Activated naive CD8-positive, alpha-beta T cell treated with anti-CD3 and anti-CD28 coated beads, Interleukin-2, amount 50 U/mL, for 16 hours (primary cell): ENCODE results near the gene ARHGAP18.
A peak's percentile ranks its signal among the peaks of the same experiment; 100 is the strongest.

ENCODE experiments used
- DNase-seq: peaks from one replicate; pipeline ENCODE4 v3.0.0-alpha.2; 2020; ENCODE audit warnings: low read depth, low spot score

ARHGAP18 gene

DNA sequence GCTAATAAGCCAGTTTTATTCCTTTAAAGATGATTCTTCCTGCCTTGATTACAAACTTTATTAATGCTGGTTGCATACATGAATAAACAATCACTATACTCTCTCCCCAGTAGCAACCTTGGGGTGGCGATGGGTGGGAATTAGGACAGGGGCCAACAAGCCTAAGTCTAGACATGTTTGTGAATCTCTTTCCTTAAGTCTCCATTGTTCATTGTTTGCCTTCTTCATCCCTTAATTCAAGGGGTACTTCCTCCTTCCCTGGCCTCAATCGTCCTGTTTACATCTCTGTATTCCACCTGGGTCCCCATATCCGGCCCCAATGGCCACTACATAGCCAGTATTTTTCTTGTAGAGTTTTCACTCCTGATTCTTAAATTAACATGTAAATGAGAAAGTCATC, 66.0 kb downstream of the ARHGAP18 start:
- no peak for DNase-seq

- DNase-seq, result no peak
These were observed 66.8 kb downstream of the ARHGAP18 start for GRCh38 chr6:129643176-129643575.

- no peak for DNase-seq
These were observed 67.7 kb downstream of the ARHGAP18 start for GRCh38 chr6:129642322-129642721.

DNA sequence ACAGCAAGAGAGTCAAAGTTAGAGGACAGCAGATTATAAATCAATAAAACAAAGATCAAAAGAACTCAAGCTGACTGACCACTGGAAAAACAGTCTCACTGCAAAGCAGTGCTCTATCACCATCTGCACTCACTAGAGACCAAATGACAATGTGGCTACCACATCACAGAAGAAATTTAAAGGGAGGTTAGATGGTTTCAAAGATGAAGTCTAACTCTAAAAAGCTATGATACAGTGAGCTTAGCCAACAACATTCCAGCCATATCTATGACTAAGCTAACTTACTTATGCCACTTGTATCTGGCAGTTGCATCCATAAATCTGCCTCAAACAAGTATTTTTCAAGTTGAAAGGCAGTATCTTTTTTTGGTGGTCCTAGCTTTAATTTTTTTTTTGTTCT, 68.6 kb downstream of the ARHGAP18 start:
- DNase-seq, result no peak

- DNase-seq, result no peak
These were observed 71.3 kb downstream of the ARHGAP18 start for GRCh38 chr6:129638686-129639085.

DNA sequence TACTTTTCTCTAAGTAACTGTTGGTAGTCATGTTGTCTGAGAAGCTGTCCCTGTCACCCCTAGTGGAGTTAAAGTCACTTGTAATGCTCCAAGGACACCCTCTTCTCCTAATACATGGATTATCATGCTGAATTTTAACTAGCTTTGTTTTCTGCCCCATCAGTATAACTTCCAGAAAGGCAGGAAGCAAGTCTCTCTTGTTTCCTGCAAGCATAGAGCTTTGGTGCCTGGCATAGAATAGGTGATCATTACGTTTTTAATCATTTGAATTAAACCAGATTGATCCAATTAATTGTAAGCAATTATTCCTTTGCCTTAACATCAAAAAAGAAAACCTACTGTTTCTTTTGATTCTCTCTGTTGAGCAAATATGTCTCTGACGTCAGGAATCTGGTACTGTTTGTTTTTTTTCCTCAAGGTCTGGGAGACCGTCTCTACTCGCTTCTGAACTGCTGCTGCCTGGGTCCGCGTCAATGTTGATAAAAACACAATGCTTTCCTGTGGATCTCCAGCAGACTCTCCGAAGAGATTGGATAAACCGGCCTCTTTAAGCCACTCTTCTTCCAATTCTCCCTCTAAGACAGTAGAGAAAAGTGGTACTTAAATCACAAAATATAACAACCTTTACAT, 71.8 kb downstream of the ARHGAP18 start:
- no peak for DNase-seq

DNA sequence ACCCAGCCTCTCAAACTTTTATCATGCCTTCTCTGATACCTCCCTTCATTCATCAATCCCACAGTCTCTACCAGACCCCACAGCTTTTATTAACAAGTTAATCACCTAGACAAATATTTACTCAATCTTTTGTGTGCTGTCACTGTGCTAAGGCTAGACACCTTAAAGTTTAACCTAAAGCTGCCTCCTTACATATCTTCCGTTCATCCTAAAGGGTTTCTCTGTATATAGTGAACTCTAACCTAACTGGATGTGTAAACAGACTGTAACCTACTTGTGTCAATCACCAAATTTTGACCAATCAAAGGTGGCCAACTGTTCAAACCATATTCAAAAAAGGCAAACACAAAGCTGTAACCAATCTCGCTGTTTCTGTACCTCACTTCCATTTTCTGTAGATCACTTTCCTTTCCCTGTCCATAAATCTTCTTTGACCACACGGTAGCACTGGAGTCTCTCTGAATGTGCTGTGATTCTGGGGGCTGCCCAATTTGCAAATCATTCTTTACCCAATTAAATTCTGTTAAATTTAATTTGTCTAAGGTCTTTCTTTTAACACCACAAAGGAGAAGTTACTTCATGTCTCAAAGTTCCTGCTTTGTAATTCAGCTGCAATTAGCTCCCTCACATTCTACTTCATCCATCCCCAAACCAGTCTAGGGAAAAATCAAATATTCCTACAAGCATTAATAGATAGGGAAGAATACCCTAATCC, 72.5 kb downstream of the ARHGAP18 start:
- no peak for DNase-seq

DNA sequence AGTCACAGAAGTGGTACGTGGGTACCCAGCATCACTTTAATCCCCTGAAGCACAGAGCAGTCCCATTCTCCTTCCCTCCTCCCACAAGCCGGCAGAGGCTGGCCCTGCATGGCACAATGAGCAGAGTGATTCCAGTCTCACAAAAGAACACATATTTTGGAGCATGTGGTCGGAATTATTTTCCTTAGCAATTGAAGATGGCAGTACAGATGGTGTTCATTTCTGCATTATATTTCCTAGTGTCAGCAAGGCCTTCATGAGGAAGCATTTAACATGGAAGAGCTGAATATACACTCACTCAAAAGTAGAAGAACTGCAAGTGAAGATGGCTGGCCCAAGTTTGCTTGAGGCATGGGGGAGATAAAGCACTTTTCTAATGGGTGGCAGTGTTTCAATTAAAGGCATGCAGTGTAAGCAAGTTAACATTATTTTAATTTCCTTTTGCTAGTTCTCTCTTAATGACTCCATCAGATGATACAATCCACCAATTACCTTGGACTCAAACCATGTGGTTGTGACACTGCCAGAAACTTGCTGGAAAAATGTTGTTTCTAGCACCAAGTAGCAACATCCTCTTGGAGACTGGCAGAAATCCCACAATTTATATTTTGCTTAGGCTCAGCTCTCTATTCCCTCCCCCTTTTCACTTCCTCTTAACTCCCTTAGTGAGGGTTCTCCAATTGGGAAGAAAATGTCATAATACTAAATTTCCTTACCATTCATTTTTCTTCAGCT, 74.4 kb downstream of the ARHGAP18 start:
- no peak for DNase-seq

GRCh38 chr6:129634411-129635230, 75.4 kb downstream of the ARHGAP18 start:
- DNase-seq, result no peak

DNA sequence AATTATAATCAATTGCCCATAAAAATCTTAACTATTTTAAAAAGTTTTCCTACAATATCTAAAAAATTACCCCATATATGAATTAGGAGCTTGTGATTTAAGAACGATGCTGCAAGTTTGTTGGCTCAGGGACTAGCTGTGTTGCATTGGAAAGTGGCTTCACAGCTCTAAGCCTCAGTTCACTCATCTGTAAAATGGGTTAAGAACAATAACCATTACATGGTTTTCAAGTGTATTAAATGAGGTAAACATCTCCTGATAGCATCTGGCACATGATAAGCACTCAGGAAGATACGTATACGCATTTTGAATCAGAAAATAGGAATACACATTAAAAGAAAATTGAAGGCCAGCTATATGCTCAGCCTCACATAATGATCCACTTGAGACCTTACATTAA, 76.4 kb downstream of the ARHGAP18 start:
- DNase-seq, result no peak

GRCh38 chr6:129632172-129632613, 77.8 kb downstream of the ARHGAP18 start:
- no peak for DNase-seq

DNA sequence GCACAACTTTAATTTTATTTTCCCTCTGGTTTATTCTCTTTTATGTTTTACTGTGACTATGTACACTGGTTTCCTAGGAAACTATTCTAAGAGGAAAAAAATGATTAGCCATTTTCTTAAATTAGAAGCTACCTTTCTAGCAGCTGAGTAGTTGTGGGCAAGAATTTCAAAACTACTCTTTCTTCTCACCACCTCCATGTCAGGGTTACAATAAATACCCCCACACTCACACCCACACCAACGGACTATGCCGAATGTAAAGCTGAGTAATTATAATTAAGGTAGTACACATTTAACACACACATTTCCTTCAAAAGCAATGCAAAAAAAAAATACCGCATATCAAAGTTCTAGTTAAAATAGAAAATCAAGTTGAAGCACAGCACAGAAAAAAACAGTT, 78.9 kb downstream of the ARHGAP18 start:
- no peak for DNase-seq

DNA sequence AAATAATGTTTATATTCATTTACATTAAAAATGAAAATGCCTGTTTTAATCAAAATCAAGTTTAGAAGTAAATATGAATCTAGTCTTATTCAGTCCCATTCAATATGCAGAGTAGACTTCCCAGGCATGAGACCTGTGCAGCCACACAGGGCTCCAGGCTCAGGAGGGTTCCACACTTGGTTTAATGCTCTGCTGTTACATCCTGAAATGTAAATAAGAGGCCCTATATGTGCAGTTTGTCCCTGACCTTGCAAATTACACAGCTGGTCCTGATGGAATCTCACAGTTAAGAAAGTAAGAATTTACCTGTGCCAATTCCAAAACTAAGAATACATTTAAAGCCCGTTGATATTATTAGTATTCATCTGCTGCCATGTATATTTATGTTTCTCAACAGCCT, 79.4 kb downstream of the ARHGAP18 start:
- no peak for DNase-seq

- no peak for DNase-seq
These were observed 81.7 kb downstream of the ARHGAP18 start for GRCh38 chr6:129628101-129628815.

- DNase-seq, result no peak
These were observed 85.5 kb downstream of the ARHGAP18 start for GRCh38 chr6:129624488-129624887.

GRCh38 chr6:129623008-129623732, 86.8 kb downstream of the ARHGAP18 start:
- no peak for DNase-seq

DNA sequence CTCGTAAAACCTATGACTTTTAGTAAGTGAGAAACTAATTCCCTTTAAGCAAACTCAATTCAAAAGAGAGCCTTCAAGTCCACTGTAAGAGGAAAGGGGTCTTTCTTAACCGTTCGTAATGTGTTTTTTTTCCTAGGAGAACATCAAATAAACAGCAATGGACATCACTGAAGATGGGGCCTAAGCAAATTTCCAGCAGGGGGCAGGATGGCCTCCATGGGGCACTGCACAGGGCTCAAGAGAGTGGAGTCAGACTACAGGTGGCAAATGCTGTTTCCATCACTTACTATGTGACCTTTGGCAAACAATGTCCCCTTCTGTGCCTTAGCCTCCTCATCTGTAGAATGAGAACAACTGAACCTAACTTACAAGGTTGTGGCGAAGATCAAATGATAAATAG, 88.7 kb downstream of the ARHGAP18 start:
- DNase-seq, result peak; percentile 2

- no peak for DNase-seq
These were observed 89.8 kb downstream of the ARHGAP18 start for GRCh38 chr6:129620234-129620610.

- no peak for DNase-seq
These were observed 90.3 kb downstream of the ARHGAP18 start for GRCh38 chr6:129619579-129620233.

GRCh38 chr6:129617986-129618385, 92.0 kb downstream of the ARHGAP18 start:
- no peak for DNase-seq
